ENCODE data around the gene SYNE2. TPM values are rescaled to one million over a fixed set of nuclear protein-coding genes. Genes with fewer than 3 reads are reported as not detected.
"Not testable (repeated sequence)": the region's sequence is repeated elsewhere in the genome, so short reads cannot be mapped to it uniquely, and the experiment has no call there.

The SYNE2 gene
- total RNA-seq, 2 donors from 2014 or later: 147 to 153 TPM

DNA sequence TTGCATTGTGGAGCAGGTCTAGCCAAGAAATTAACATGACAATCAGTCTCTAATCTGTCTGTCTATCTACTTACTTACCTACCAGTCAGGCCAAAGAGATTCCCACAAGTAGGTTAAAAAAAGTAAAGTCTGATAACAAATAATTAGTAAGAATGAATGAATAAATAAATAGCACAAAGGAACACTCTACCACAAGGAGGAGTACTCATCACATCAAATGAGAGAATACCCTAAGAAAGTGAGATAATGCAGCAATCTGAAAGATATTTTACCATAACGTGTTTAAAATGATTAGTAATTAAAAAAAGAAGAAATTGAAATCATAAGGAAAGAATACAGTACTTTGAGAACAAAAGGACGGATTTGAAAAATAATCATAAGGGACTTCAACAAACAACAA lies 187.2 kb downstream of the SYNE2 start:
- Histone ChIP-seq H3K4me1 (no peaks in the 10 kb centered on the region), H3K27me3 (no peaks in the 10 kb centered on the region), H3K36me3 (no peaks in the 10 kb centered on the region), H3K27ac (no peak overlapping the region), H3K9me3 (no peaks in the 10 kb centered on the region), H3K4me3 (no peak overlapping the region), H3K9ac (ENCODE audit: low read depth in 2 of 2, low read length in 2 of 2) (no peak overlapping the region)
- DNase-seq: no peak
- intact Hi-C loops (cut with DNase I): no loop called here
- TF ChIP-seq, protein P1, sequence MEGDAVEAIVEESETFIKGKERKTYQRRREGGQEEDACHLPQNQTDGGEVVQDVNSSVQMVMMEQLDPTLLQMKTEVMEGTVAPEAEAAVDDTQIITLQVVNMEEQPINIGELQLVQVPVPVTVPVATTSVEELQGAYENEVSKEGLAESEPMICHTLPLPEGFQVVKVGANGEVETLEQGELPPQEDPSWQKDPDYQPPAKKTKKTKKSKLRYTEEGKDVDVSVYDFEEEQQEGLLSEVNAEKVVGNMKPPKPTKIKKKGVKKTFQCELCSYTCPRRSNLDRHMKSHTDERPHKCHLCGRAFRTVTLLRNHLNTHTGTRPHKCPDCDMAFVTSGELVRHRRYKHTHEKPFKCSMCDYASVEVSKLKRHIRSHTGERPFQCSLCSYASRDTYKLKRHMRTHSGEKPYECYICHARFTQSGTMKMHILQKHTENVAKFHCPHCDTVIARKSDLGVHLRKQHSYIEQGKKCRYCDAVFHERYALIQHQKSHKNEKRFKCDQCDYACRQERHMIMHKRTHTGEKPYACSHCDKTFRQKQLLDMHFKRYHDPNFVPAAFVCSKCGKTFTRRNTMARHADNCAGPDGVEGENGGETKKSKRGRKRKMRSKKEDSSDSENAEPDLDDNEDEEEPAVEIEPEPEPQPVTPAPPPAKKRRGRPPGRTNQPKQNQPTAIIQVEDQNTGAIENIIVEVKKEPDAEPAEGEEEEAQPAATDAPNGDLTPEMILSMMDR (IDR thresholded peaks at IDR 0.05): no peak

DNA sequence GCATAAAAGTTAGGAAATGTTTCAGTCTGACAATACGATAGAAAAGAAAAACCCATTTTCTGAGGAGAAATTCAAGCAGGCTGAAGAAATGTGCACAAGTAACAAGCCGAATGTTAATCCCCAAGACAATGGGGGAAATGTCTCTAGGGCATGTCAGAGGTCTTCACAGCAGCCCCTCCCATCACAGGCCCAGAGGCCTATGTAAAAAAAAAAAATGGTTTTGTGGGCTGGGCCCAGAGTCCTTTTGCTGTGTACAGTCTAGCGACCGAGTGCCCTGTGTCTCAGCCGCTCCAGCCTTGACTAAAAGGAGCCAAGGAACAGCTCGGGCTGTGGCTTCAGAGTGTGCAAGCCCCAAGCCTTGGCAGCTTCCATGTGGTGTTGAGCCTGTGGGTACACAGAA lies 190.5 kb downstream of the SYNE2 start:
- H3K4me1 ChIP-seq; H3K9me3 ChIP-seq; H3K36me3 ChIP-seq; DNase-seq; H3K27me3 ChIP-seq; intact Hi-C loops (cut with DNase I); H3K27ac ChIP-seq; H3K9ac ChIP-seq (ENCODE audit: low read depth in 2 of 2, low read length in 2 of 2); H3K4me3 ChIP-seq: not testable (repeated sequence)

DNA sequence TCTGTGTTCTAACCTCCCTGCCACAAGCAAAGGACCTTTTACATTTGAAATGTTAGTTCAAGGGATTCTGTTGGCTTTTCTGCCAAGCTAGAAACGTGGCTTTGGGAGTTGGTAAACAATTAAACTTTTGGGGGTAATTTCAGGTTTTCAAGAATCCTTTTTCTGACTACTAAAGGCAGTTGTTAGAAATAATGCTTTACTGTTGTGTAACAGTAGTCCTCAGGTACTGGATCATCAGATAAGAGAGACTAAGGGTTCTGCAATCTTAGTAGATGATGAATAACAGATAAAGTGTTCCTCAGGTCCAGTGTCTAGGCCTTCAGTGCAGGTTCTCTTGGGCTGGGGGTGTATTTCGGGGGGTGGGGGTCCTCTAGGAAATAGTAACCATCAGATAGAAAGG lies 192.3 kb downstream of the SYNE2 start:
- H3K9me3 ChIP-seq: no peaks in the 10 kb centered on the region
- intact Hi-C loops (cut with DNase I): no loop called here
- no peaks in the 10 kb centered on the region for H3K36me3 ChIP-seq

DNA sequence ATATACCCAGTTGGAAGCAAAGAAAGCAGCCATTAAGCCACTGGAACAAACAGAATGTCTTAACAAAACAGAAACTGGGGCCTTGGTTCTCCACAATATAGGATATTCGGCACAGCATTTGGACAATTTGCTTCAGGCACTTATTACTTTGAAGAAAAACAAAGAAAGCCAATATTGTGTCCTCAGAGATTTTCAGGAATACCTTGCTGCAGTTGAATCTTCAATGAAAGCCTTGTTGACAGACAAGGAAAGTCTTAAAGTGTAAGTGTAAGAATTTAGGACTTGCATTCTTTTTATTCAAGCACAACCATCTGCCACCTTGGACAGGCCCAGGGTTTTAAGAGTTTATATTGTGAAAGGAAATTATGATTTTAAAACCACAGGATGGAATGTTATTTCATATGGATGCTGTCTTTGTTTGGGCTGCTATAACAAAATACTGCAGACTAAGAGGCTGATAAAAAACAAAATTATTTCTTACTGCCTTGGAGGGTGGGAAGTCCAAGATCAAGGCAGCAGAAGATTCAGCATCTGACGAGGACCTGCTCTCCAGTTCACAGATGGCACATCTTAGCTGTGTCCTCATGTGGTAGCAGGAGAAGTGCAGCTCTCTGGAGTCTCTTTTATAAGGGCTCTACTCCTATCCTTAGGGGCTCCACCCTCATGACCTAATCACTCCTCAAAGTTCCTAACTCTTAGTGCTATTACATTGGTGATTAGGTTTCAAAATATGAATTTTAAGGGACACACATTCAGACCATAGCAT lies 197.0 kb downstream of the SYNE2 start:
- no peak overlapping the region for H3K27ac ChIP-seq
- no peak for DNase-seq
- intact Hi-C loops (cut with DNase I): no loop called here

More for the DNA sequence above, 192.3 kb downstream of the SYNE2 start:
- H3K4me1 ChIP-seq: no peaks in the 10 kb centered on the region
- TF ChIP-seq, protein P1 (IDR thresholded peaks at IDR 0.05): no peak
- DNase-seq: no peak
- H3K27ac ChIP-seq: no peak overlapping the region
- H3K9ac ChIP-seq (ENCODE audit: low read depth in 2 of 2, low read length in 2 of 2): no peak overlapping the region
- H3K27me3 ChIP-seq: no peaks in the 10 kb centered on the region
- H3K4me3 ChIP-seq: no peak overlapping the region

DNA sequence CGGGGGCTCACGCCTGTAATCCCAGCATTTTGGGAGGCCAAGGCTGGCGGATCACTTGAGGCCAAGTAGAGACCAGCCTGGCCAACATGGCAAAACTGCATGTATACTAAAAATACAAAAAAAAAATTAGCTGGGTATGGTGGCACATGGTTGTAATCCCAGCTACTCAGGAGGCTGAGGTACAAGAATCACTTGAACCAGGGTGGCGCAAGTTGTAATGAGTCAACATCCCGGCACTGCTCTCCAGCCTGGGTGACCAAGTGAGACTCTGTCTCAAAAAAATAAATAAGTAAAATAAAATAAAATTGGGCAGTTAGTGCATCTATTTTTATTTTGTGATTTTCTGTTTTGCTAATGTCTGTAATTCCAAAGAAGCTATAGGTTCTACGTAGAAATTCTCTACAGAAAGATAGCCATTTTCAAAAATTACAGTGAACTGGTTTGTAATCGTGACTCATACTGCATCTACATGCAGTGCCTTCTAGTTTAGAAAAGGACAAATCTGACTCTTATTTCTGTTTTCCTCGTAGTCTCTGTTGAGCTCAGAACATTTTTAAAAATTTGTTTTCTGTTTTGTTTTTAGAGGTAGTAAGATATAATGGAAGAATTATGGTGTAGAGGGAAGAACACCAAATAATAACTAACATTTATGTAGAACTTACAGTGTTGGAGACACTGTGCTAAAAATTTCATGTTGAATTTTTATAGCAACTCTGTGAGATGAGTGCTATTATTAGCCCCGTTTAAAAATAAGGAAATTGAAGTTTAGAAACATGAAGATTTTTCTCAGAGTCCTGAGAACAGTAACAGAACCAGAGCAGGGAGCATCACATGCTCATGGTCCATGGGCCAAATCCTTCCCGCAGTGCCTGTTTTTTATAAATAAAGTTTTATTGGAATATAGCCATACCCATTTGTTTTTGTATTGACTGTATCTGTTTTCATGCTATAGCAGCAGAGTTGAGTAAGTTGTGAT lies 201.2 kb downstream of the SYNE2 start:
- TF ChIP-seq, protein P1 (IDR thresholded peaks at IDR 0.05): no peak
- no peaks in the 10 kb centered on the region for H3K36me3 ChIP-seq
- no peaks in the 10 kb centered on the region for H3K9me3 ChIP-seq
- H3K27me3 ChIP-seq: no peaks in the 10 kb centered on the region
- H3K9ac ChIP-seq (ENCODE audit: low read depth in 2 of 2, low read length in 2 of 2): no peak overlapping the region
- no peaks in the 10 kb centered on the region for H3K4me1 ChIP-seq
- intact Hi-C loops (cut with DNase I): no loop called here
- no peak overlapping the region for H3K4me3 ChIP-seq
- no peak for DNase-seq
- no peak overlapping the region for H3K27ac ChIP-seq

More for the DNA sequence above, 197.0 kb downstream of the SYNE2 start:
- Histone ChIP-seq H3K27me3 (no peaks in the 10 kb centered on the region), H3K4me3 (no peak overlapping the region), H3K36me3 (no peaks in the 10 kb centered on the region), H3K9me3 (no peaks in the 10 kb centered on the region), H3K9ac (ENCODE audit: low read depth in 2 of 2, low read length in 2 of 2) (no peak overlapping the region), H3K4me1 (no peaks in the 10 kb centered on the region)
- TF ChIP-seq, protein P1 (IDR thresholded peaks at IDR 0.05): no peak
